Mucosa of descending colon (tissue), 3 donors: Measurements from ENCODE around the gene HS3ST3A1. TPM values are rescaled to one million over a fixed set of nuclear protein-coding genes. Genes with fewer than 3 reads are reported as not detected.

Source experiments
- ATAC-seq: fragments of 200-7000 bp; cut with Tn5 transposase; one replicate; pipeline ENCODE4 v1.9.1; 2020; ENCODE audit warnings: mild to moderate bottlenecking, moderate library complexity
- DNase-seq, 3 donors: peaks; one replicate each; pipeline ENCODE4 v3.0.0-alpha.2; 2020
- H3K36me3 ChIP-seq: fragments of 200-600 bp; one replicate; pipeline ENCODE4 v1.8.0; 2021; ENCODE audit warnings: low read depth, mild to moderate bottlenecking
- H3K4me1 ChIP-seq: fragments of 200-600 bp; one replicate; pipeline ENCODE4 v1.8.0; 2021; ENCODE audit warnings: low read depth, mild to moderate bottlenecking
- H3K4me3 ChIP-seq: fragments of 200-600 bp; one replicate; pipeline ENCODE4 v1.8.0; 2021; ENCODE audit warnings: mild to moderate bottlenecking
- H3K9me3 ChIP-seq: fragments of 200-600 bp; one replicate; pipeline ENCODE4 v1.8.0; 2021; ENCODE audit warnings: mild to moderate bottlenecking
- intact Hi-C, 2 donors: fragments of 100-400 bp; cut with DNase I in 1 of 2; cut with micrococcal nuclease in 1 of 2; formaldehyde crosslinking; loops; one replicate each; pipeline versions ENCODE4 v1.11.0 to v1.11.1; 2022; cut with DNase I, micrococcal nuclease
- total RNA-seq, 3 donors: library from RNA; stranded (reverse); fragmentation: NEBNext Ultra II Directional in 2 of 3; extraction: Animal tissue kit (Norgen Biotek cat#: 25700) in 2 of 3; gene quantifications; one replicate each; pipeline versions ENCODE4 v1.2.1 to v1.2.4, GENCODE V29; 2021 to 2023
- TF ChIP-seq, protein P1 (sequence below): fragments of 200-600 bp; IDR thresholded peaks from one replicate; pipeline ENCODE4 v1.8.0; 2022; ENCODE audit warnings: antibody characterized with exemption, mild to moderate bottlenecking
- donor health status: DM: no; HTN: no; CAD: no; lungs with moderate emphysema.
- donor health status: DM: no; HTN: no; CAD: no.
- donor health status: DM: no; HTN: yes; CAD: no.

HS3ST3A1 gene
- total RNA-seq, 3 donors from 2014 or later = 0.65 to 1.2 TPM; not detected in 1

GRCh38 chr17:13590441-13590840, 11.3 kb downstream of the HS3ST3A1 start:
- ATAC-seq = no peak
- no peak for DNase-seq
- TF ChIP-seq, protein P1, sequence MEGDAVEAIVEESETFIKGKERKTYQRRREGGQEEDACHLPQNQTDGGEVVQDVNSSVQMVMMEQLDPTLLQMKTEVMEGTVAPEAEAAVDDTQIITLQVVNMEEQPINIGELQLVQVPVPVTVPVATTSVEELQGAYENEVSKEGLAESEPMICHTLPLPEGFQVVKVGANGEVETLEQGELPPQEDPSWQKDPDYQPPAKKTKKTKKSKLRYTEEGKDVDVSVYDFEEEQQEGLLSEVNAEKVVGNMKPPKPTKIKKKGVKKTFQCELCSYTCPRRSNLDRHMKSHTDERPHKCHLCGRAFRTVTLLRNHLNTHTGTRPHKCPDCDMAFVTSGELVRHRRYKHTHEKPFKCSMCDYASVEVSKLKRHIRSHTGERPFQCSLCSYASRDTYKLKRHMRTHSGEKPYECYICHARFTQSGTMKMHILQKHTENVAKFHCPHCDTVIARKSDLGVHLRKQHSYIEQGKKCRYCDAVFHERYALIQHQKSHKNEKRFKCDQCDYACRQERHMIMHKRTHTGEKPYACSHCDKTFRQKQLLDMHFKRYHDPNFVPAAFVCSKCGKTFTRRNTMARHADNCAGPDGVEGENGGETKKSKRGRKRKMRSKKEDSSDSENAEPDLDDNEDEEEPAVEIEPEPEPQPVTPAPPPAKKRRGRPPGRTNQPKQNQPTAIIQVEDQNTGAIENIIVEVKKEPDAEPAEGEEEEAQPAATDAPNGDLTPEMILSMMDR = no peak
- Histone ChIP-seq H3K36me3 (no peaks in the 10 kb centered on the region), H3K9me3 (no peaks in the 10 kb centered on the region), H3K4me1 (no peaks in the 10 kb centered on the region), H3K4me3 (no peak overlapping the region)
- intact Hi-C loops = loop anchor here (10.0 kb wide), 1 partner anchor 1334 kb away; no protein-coding TSS in a partner anchor

DNA sequence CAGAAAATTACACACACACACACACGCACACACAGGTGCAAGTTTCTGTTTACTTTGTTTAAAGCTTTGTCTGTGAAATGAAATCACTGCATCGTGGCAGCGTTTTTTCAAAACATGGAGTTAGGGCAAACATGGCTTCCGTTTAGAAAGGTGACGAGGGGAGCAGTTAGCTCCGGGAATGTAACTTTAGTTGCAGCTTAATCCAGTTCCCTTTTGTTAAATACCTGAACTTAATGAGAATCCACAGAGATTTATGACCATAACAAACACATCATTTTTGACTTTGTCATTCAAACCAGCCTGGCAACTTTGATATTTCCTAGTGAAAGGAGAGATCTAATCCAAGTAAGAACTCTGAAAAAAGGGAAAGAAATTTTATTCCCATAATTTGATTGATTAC, 12.1 kb downstream of the HS3ST3A1 start:
- Histone ChIP-seq H3K9me3 (no peaks in the 10 kb centered on the region), H3K36me3 (no peaks in the 10 kb centered on the region), H3K4me1 (no peaks in the 10 kb centered on the region), H3K4me3 (no peak overlapping the region)
- ATAC-seq (no peak), DNase-seq (no peak)
- TF ChIP-seq, protein P1 = no peak
- intact Hi-C loops = loop anchor here (10.0 kb wide), 1 partner anchor 1335 kb away; no protein-coding TSS in a partner anchor

DNA sequence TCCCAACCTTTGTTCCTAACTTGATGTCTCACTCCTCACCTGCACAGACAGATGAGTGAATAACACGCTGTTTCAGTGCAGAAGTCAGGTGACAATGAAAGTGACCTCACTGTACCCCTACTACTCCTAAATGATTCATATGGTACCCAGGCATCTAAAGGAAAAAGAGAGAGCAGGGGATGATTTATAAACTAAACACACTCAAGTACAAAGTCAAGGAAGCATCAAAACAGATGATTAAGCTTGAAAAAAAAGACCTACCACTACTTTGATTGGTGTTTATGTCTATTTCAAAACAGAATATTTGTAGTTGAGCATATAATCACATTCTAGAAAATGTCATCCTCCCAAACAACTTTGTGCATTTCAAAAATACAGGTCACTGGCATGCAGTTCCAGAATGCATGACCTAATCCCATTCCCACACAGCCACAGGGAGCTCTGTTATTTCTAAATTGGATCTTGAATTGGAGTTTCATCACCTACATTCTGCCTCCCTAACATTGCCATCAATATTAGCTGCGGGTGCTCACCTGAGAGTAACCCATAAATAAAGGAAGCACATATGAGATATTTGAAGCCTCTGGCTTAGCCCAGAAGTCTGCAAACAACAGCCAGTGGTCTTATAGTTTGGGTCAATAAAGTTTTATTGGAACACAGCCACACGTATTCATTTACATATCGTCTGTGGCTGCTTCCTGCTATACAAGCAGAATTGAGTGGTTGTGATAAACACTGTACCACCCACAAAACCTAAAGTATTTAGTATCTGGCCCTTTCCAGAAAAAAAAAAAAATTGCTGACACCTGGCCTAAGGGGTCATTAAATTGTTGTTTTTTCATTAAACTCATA, 14.0 kb downstream of the HS3ST3A1 start:
- no peak for DNase-seq
- intact Hi-C loops = no loop called here
- TF ChIP-seq, protein P1 = no peak
- Histone ChIP-seq H3K36me3 (no peaks in the 10 kb centered on the region), H3K4me1 (no peaks in the 10 kb centered on the region), H3K9me3 (no peaks in the 10 kb centered on the region), H3K4me3 (no peak overlapping the region)
- ATAC-seq = no peak

DNA sequence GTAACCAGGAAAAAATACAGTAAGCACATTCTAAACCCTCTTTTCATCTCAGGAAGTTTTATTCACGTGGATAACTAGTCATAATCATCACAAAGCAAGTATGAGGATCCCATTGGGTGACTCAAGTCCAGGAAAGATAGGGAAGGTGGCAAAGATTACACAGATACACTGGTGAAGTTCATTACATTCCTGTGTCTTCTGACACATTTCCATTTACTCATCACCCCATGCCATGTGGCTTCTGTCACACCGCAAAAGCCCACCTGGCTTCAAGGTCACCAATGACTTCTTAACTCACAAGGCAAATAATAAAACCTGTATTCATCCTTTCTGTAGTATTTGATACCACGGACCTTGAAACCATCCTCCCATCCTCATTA, 17.0 kb downstream of the HS3ST3A1 start:
- no peak overlapping the region for H3K4me3 ChIP-seq
- TF ChIP-seq, protein P1 = no peak
- no peaks in the 10 kb centered on the region for H3K36me3 ChIP-seq
- intact Hi-C loops = no loop called here
- ATAC-seq (no peak), DNase-seq (no peak)
- H3K4me1 ChIP-seq = no peaks in the 10 kb centered on the region
- no peaks in the 10 kb centered on the region for H3K9me3 ChIP-seq

DNA sequence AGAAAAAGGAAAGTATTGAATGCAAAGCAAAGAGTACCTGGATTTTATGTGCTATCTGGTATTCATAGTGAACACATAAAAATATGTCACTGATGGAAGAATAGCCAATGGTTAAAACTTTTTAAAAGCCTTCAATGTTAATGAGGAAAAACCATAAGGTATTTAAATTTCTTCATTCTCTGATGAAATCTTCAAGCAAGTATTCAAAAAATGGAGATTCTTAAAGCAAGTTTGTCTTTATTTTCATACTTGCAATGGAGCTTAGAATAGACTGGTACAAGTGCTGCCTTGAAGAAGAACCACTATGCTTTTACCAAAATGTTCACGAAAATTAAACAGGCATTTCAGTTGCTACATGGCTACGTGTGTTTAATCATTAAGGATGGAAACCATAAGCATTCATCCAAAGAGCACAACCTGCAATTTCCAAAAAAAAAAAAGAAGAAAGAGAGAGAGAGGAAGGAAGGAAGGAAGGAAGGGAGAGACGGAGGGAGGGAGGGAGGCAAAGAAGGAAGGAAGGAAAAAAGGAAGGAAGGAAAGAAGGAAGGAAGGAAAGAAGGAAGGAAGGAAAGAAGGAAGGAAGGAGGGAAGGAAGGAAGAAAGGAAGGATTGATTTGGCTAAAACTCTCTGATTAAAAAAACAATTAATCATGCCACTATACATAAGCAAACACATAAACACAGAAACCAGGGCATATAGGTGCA, 17.6 kb downstream of the HS3ST3A1 start:
- H3K9me3 ChIP-seq = no peaks in the 10 kb centered on the region
- TF ChIP-seq, protein P1 = no peak
- intact Hi-C loops = no loop called here
- no peaks in the 10 kb centered on the region for H3K36me3 ChIP-seq
- no peak overlapping the region for H3K4me3 ChIP-seq
- DNase-seq (no peak), ATAC-seq (no peak)
- H3K4me1 ChIP-seq = no peaks in the 10 kb centered on the region
